Activated CD4-positive, CD25-positive, alpha-beta regulatory T cell treated with anti-CD3 and anti-CD28 coated beads, Interleukin-2, amount 50 U/mL, for 16 hours (primary cell): ENCODE measurements around the gene GFRA4.
"Not testable (repeated sequence)": the region's sequence is repeated elsewhere in the genome, so short reads cannot be mapped to it uniquely, and the experiment has no call there.

Source experiments
- DNase-seq: peaks from one replicate; pipeline ENCODE4 v3.0.0-alpha.2; 2020; ENCODE audit warnings: low read depth, low spot score

Gene GFRA4

DNA sequence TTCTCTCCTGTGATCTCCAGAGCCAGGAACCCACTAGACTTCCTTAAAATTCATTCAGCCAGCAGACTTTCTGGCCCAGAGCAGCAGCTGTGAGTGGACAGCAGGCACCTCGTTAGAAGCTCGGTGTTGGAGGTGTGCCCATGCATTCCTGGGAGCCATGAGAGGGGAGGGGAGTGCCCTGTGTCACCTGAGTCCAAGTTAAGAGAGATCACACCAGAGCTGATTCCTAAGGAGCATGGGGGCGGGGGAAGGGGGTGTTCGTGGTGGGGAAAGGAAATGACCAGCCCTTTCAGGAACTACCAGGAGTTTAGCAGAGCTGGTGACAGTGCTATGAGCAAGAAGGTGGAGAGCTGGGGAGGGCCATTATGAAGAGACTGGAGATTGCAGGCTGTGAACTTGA lies 46.9 kb downstream of the GFRA4 start:
- DNase-seq, result no peak

DNA sequence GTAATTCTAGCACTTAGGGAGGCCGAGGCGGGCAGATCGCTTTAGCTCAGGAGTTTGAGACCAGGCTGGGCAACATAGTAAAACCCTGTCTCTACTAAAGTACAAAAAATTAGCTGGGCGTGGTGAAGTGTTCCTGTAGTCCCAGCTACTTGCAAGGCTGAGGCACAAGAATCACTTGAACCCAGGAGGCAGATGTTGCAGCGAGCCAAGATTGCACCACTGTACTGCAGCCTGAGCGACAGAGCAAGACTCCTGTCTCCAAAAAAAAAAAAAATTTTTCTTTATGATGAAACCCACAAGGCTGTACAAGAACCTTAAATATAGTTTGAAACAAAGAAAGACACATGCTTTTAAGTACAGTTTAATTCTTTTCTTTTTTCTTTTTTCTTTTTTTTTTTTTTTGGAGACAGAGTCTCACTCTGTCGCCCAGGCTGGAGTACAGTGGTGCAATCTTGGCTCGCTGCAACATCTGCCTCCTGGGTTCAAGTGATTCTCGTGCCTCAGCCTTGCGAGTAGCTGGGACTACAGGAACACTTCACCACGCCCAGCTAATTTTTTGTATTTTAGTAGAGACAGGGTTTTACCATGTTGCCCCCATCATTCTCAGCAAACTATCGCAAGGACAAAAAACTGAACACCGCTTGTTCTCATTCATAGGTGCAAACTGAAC lies 47.9 kb downstream of the GFRA4 start:
- not testable (repeated sequence) for DNase-seq

DNA sequence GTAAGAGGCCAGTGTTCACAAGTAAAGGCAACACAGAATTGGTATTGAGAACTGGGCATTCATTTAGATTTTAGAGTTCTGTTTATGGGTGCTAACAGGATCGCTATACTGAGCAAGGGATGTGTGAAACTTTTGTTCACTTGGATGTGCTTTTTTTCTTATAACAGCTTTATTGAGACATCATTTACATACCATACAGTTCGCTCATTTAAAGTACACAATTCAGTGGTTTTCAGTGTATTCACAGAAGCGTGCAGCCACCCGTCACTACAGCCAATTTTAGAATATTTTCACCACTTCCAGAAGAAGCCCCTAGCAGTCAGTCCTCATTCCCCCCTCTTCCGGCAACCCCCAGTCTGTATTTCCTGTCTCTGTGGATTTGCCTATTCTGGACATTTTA lies 48.7 kb downstream of the GFRA4 start:
- DNase-seq, result no peak

DNA sequence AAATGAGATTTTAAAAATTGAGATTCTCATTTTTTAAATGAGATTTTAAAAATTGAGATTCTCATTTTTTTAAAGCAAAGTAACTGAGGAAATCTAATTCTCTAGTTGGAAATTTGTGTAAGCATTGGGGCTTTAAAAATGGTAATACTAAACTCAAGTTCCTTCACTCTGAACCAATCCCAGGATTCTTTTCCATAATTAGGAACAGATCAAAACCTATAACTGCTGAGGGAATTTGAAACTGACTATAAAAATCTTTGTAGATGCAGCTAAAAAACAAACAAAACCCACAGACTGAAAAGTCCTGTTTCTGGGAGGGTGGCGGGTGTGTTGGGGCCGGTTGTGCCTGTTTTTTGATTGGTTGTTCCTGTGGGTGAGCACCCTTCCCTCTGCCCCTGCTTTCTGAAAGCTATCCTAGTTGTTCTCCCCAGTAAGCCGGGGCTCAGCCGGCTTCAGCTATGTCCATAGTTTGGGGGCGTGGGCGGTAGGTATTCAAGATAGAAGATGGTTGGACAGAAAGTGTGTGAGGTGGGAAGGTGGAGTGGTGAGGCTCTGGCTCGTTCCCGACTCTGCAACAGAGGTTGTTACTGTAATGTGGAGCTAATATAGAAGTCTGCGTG lies 49.3 kb downstream of the GFRA4 start:
- DNase-seq, result no peak

DNA sequence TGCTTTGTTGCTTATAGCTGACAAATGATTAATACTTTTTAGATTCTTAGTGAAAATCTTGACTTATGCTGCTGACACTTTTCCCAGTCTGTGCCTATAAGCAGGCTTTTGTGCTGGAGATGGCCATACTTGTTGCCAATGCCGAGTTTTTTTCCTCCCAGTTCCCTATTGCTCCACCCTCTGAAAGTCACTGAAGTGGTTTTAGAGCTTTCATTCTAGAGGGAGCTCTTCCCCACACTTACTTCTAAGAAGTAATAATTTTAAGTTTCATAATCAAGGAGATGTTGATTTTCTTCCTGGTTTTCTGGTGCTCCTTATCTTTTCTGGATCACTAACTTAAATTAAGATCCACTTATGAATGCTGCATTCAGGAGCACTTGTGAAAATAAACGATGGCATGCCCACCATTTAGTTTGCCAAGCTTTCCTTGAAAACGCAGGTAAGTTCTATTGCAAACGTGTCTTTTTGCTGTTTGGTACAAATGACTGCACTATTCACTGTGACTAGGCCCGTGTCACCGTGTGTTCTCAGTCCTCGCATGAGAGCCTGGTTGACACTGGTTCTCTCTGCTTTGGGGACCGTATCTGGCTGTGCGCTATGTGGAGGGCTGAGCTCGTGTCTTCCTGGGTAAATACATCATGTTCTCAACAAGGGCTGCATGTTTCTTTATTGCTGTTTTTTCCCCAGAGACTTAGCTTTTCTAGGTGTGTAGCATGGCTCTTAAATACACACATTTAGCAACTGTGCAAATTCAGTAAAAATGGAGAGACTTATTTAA lies 50.2 kb downstream of the GFRA4 start:
- DNase-seq, result no peak

DNA sequence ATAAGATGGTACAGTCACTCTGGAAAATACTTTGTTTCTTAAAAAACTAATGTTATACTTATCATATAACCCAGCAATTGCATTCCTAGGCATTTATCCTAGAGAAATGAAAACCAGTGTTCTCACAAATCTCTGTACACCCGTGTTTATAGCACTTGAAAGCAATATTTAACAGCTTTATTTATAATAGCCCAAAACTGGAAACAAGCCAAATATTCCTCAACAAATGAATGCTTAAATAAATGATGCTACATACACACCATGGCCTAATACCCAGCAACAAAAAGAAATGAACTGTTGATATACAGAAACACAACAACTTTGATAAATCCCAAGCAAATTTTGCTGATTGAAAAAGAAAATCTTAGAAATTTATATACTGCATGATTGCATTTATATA lies 51.3 kb downstream of the GFRA4 start:
- DNase-seq, result no peak
